Subcutaneous adipose tissue (tissue), 4 donors: ENCODE data around the gene HOXD3. TPM values are rescaled to one million over a fixed set of nuclear protein-coding genes. Genes with fewer than 3 reads are reported as not detected.

Source experiments
- total RNA-seq, 4 donors: library from RNA; depleted of rRNA; stranded (reverse); fragments of >200 nt; gene quantifications; one replicate each; pipeline ENCODE4 v1.1.0, GENCODE V29; 2016
- TF ChIP-seq, protein P1 (sequence below): fragments of 450-650 bp; IDR thresholded peaks from one replicate; pipeline ENCODE4 v1.5.1; 2016; ENCODE audit warnings: low read depth, mild to moderate bottlenecking, control low read depth, antibody characterized with exemption, moderate library complexity

The HOXD3 gene
- total RNA-seq, 4 donors from 2014 or later, result 1.3 to 23.0 (median 3.6) TPM

DNA sequence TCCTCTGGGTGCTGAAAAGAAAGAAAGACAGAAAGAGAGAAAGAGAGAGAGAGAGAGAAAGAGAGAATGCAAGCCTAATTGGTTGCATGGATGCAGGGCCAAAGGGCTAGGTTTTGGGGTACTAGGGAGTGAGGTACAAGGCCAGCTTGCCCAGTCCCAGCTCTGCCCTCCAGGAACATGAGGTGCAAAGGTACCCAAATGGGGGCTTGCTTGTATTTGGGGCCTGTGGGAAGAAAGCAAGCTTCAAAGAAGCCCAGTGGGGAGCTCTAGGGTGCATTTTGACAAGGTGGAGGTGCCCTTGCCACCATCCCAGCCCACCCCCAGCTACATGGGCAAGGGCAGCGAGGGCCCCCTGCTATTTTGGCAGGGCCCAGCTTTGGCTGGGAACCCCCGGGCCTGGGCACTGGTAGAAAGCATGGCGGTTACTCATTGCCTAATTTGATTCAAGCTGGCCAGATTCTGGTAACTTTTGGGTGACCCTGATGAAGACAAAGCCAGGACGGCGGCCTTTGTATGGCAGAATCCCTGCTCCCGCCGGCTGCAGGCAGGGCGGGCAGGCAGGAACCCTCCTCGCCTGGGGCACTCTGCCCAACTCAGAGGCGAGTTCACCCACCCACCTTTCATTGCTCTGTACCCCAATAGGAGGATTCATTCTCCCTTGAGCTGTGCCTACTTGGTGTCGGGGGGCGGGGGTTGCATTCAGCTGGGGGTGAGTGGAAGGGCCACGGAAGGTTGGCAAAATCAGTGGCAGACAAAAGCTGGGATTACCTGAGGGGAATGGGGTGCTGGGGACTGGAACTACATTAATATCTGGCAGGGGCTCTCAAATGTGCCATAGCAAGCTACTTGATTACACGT lies 6.3 kb upstream of the HOXD3 start:
- TF ChIP-seq, protein P1, sequence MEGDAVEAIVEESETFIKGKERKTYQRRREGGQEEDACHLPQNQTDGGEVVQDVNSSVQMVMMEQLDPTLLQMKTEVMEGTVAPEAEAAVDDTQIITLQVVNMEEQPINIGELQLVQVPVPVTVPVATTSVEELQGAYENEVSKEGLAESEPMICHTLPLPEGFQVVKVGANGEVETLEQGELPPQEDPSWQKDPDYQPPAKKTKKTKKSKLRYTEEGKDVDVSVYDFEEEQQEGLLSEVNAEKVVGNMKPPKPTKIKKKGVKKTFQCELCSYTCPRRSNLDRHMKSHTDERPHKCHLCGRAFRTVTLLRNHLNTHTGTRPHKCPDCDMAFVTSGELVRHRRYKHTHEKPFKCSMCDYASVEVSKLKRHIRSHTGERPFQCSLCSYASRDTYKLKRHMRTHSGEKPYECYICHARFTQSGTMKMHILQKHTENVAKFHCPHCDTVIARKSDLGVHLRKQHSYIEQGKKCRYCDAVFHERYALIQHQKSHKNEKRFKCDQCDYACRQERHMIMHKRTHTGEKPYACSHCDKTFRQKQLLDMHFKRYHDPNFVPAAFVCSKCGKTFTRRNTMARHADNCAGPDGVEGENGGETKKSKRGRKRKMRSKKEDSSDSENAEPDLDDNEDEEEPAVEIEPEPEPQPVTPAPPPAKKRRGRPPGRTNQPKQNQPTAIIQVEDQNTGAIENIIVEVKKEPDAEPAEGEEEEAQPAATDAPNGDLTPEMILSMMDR, result no peak

DNA sequence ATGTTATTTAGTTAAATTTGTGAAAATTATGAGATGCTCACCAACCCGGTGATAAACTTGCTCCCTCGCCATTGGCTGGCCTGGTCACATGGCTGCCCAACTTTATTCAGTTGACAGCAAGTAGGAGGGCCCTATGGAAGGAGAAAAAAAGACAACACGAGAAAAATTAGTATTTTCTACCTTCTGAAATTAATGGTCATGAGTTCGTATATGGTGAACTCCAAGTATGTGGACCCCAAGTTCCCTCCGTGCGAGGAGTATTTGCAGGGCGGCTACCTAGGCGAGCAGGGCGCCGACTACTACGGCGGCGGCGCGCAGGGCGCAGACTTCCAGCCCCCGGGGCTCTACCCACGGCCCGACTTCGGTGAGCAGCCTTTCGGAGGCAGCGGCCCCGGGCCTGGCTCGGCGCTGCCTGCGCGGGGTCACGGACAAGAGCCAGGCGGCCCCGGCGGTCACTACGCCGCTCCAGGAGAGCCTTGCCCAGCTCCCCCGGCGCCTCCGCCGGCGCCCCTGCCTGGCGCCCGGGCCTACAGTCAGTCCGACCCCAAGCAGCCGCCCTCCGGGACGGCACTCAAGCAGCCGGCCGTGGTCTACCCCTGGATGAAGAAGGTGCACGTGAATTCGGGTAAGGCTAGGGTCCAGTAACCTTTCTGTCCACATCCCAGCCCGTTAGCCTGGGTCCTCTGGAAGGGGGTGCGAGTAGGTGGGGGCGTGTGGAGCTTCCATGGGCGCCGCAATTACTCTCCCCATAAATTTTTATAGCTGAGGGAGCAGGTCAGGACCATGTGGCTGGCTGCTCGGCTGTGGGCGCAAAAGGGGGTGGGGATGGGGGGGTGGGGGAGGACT lies 5.4 kb upstream of the HOXD3 start, which contains the start of gene HOXD4:
Gene HOXD4 (plus strand): TSS at position 109 of the 846 bp plus-strand sequence. CDS start 84 bp downstream, at position 193.
- TF ChIP-seq, protein P1, result no peak

DNA sequence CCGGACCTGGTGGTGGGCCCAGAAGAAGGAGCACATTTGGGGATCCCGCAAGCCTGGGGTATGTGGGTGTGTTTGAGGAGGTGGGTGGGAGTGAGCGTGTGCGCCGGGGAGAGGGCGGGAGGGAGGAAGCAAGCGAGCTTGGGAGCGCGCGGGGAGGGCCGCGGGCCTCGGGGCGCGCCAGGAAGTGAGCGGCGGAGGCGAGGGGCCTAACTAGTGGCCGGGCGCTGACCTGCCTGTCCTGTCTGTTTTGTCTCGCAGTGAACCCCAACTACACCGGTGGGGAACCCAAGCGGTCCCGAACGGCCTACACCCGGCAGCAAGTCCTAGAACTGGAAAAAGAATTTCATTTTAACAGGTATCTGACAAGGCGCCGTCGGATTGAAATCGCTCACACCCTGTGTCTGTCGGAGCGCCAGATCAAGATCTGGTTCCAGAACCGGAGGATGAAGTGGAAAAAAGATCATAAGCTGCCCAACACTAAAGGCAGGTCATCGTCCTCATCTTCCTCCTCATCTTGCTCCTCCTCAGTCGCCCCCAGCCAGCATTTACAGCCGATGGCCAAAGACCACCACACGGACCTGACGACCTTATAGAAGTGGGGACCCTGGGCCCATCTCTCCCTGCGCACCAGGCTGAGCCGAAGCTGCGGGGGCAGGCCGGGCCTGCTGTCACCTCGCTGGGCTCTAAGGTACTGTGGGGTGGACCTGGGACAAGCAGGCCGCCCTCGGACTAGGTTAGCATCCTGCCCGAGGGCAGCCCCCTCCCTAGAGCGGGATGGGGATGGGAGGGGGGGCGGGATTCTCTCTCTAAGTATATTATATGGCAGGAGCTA lies 4.5 kb upstream of the HOXD3 start:
- TF ChIP-seq, protein P1, result no peak

DNA sequence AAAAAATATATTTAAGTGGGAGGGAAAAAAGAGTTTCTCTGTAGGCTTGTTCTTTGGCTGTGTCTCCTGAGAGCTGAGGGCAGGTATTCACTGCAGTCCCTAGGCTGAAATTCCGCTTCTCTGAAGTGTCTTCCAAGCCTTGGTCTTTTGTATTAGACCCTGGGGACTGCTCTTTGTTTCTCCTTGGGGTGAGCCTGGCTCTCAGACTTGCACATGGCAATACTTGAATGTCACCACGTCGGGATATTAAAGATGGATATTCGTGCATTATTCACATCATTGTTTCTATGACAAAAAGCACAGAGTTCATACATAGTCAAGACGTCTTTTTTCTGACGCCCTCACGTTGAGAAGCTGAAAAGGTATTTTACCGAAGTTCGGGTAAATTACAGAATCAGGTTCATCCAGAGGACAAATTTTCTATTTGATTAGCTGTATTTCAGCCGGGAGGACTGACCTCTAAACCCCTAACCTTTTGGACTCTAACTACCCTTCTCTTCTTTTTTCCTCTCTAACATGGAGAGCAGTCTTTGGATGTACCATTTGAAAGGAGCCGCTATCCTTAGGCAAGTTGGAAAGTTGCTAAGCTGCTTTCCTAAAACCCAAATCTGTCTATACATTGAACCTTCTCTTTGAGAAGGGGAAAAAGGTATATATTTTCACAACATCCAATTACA lies 2.4 kb upstream of the HOXD3 start:
- TF ChIP-seq, protein P1, result no peak

DNA sequence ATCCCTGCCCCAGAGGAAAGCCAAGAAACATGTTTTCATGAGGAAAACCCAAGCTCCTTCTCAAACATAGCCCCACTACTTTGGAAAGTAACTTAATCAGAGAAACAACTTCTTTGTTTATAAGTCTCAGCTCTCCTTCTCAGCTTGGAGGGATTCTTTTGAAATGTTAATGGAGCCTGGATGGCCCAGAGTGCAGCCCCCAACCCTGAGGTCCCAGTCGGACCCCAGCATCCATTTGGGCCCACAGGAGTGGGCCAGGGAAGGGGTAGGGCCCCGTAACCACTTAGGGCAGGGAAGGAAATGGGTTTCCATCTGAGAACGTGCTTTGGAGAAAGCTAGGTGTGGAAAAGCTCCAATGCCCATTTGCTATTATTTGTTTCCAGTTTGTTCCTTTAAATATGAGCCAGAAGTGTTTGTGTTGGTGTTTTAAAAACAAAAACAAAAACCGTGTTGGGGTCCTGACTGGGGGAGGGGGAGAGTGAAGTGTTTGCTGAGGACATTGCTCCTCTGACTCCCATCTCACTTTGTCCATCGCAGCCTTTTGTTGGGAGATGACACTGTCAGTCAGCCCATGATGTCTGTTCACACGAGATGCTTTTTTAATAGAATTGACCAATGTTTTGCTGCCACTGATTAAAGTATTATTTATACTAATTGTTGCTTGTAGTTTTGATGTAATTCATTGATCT lies 1.6 kb upstream of the HOXD3 start:
- TF ChIP-seq, protein P1, result no peak

DNA sequence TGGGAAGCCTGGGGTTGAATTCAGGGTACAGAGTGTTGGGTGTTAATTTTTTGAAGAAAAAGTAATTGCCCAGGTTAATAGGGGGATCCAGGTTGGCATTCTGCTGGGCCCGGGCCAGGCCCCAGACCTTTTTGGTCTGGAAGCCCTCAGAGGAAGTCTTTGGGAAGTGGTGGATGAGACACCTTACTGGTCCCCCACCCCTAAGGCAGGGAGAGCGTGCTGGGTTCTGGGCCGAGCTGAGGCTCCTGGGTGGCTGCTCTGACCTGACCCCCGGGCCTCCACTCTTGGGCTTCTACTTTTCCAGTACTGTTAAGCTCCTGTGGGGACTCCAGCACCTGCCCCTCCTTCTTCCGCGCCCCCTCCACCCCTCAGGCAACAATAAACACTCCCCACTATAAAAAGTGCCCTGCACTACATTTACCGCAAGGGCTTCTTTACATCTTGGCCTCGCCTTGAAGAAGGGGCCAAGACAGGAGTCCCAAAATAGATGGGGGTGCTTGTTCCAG lies 753 bp upstream of the HOXD3 start:
- TF ChIP-seq, protein P1, result no peak
